GM19397 (cell line): ENCODE measurements around the gene RTTN.
A peak's percentile ranks its signal among the peaks of the same experiment; 100 is the strongest.
"Not testable (repeated sequence)": the region's sequence is repeated elsewhere in the genome, so short reads cannot be mapped to it uniquely, and the experiment has no call there.

Source experiments
- ATAC-seq: cut with Tn5 transposase; IDR thresholded peaks from one replicate; pipeline ENCODE4 v1.9.1; 2021; ENCODE audit warnings: mild to moderate bottlenecking, moderate library complexity; ENCODE audit not compliant: unreplicated experiment

Gene RTTN

DNA sequence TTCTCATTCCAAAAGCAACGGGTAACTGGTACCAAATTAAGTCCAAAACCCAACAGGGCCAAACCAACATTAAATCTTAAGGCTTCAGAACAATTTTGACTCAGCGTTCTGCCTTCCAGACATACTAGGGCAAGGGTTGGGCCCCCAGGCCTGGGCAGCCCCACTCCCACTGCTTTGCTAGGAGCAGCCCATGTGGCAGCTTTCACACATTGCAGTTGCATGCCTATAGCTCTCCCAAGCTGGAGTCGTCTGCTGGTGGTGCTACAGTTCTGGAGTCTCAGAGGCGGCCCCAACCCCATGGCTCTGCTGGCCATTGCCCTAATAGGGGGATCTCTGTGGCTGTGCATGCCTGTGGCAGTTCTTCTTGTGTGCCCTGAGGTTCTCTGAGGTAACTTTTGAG is 220.2 kb downstream of the RTTN start:
- no peak for ATAC-seq

DNA sequence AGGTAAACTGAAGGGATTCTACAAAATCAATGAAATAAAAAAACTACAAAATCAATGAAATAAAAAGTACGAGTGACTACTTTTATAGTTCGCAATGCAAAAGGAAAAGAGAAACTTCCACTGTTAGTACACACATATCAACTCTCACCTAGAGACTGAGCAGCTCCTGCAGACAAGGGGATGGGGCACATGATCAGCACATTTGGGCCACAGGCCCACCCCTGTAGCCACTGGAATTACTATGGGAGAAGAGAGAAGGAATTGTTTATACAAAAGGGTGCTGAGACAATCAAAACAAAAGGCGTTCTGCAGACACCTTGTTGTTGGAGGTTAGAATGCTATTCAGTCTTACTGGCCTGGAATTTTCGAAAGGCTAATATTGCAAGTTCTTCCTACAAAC is 223.1 kb downstream of the RTTN start:
- ATAC-seq: no peak

DNA sequence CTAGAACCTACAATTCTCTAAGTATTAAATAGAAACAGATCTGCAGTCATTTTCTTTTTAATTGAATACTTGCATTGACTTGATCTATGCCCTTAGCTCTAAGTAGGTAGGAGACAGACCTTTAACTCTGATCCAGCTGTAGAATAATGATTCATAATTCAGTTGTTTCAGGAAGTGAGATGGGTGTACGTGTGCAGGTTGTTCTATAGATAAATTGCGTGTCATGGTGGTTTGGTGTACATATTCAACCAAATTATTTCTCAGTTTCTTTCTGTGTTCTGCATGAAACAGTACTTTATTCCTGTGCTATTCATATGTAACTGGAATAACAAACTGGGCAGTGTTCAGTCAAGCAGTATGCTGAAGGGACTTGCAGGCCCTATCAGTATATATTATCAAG is 223.5 kb downstream of the RTTN start:
- no peak for ATAC-seq

DNA sequence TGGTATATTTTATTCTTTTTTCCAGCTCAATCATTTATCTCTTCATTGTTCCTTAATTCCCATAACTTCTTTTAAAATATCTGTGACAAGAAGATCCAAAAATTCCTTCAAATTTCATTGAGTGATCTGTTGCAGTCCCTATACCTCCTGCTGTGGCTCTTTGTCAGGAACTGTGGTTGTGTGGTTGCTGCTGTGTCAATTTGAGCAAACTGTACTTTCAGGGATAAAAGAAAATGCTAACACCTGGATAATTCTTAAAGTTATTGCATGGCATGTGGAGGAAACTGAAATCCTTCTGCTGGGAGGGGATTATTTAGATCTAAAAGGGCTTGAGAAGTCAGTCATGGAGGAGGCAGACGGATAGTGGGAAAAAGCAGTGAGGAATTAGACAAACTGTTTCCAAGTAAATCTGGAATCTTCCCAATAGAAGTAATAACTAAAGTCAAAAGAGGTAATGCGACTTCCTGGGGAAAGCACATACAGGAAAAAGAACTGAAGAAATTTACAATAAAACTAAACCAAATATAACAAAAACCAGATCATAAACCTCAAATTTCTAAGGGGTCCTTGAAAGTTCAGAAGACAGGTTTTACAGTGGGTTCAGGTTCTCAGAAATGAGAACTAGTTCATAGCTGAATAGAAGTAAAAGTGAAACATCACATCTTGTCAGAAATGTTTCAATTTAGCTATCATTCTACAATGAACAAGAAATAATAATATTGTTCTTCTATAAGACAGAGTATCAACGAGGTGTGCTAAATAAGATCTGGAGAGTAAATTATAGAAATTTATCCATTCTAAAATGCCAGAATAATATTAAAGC is 224.3 kb downstream of the RTTN start:
- no peak for ATAC-seq

DNA sequence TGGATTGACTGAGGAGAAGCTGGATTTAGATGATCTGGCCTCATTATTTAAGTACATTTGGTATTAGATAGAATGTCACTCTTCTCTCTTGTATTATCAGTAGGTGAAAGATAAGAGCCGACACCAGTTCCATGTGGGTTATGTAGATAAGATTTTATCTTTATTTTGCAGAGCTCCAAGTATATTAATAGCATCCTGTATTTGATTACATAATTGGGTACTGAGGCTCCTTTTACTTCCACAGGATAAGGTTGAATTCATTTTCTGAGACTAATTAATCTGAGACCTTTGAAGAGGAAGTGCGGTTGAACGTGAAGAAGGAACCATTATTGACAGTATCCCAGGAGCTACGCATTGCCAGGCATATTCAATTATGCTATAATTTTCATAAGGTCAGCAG is 225.0 kb downstream of the RTTN start:
- ATAC-seq: no peak

DNA sequence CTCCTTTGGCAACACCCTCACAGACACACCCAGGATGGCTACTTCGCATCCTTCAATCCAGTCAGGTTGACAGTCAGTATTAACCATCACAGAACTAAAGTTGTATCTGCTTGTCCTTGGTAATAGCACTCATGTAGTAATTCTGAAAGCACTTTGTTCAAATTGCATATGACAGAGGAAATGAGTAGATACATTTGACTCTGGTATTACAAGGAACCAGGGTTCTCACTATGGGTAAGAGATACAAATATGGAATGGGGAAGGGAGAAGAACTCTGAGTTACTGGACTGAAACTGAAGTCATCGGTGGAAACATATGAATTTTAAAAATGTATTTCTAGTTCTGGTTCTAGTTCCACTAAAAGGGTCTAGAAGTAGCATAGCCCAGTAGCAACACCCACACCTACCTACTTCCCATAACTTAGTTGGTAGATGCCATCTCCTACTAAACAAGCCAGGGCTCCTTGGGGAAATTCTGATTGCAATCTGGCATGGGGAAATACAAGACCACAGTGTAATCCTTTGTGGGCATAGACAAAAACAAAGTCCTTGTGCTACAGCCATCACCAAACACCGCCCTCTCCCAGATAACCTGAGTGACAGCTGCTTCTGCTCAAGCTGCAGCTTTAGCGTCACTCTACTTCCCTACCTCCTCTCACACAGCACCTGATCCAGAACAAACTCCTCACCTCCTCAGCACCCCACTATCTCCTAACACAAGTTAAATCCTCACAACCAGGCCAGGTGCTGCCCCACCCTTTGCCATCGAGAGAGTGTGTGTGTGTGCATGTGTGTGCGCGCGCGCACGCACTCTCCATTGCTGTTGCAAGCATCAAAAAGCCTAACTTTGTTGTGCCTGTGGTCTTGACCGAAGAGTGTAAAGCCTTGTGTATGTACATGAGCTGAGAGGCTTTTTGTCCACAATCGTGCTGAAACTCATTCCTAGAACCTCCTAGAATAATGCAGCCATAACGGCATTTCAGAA is 226.5 kb downstream of the RTTN start:
- ATAC-seq: no peak

DNA sequence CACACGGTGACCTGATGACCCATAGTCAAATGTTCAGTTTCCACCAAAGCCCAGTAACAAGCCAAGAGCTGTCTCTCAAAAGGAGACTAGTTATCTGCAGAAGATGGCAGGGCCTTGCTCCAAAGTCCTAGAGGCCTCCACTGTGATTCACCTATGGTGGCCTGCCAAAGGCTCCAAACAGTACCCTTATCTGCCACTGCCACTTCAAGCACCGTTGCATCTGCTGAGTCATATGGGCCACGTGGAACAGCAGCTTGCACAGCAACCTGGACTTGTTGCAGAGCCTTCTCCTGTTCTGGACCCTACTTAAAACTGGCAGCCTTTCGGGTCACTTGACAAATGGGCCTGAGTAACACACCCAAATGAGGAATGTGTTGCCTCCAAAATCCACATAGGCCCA is 230.2 kb downstream of the RTTN start:
- not testable (repeated sequence) for ATAC-seq

DNA sequence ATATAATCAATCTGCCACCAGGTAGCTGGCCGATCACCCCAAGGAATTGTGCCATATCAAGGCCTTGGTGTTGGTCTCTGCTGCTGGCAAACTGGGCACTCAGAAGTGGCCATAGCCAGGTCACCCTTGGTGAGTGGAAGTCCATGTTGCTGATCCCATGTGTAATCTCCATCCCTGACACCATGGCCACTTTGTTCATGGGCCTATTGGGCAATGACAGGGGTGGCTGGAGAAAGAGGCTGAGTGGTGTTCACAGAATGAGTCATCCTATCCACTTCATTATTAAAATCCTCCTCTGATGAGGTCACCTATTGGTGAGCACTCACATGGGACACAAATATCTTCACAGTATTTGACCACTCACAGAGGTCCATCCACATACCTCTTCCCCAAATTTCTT is 231.1 kb downstream of the RTTN start:
- no peak for ATAC-seq

DNA sequence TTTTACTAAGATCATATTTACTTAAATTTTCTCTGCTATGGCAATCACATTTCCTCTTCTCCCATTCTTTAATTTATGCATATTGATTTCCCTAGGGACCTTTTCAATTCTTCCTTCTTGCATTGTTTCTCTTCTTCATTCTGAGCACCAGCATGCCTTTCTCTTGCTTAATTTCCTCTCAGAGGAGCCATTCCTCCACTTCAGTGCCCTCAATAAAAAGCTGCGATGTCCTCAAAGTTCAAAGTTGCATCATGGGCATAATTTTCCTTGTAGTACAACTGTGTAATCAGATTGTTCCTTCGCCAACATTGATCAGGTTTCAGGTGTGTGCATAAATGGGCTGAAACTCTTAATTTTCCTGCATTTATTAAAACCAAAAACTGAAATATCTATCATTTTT is 236.0 kb downstream of the RTTN start:
- ATAC-seq: no peak

DNA sequence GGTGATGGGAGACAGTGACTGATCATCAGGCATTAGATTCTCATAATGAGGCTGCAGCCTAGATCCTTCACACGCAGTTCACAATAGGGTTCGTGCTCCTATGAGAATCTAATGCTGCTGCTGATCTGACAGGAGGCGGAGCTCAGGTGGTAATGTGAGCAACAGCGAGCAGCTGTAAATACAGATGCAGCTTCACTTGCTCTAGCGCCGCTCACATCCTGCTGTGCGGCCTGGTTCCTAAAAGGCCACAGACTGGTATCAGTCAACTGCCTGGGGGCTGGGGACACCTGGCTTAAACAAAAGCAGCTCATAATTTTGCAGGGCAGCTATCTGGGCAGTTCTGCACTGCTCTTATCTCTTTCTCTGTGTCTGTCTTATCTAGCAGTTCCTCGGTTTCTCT is 237.4 kb downstream of the RTTN start:
- ATAC-seq: no peak

DNA sequence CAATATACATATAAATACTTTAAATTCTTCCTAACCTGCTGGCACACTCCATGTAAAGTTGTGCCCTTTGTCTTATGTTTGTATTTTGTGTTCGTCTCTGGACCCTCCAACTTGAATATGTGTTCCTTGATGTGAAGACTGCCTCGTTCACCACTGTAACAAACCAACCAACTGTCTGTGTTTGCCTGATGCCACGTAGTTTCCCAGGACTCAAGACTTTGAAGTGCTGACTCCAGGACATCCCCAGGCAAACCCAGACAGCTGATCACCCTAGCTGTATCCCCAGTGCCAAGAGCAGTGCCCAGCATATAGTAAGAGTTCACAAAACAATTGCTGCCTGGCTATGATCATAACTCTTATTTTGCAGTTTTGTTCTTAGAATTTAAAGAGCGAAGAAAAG is 242.3 kb downstream of the RTTN start:
- ATAC-seq: no peak

DNA sequence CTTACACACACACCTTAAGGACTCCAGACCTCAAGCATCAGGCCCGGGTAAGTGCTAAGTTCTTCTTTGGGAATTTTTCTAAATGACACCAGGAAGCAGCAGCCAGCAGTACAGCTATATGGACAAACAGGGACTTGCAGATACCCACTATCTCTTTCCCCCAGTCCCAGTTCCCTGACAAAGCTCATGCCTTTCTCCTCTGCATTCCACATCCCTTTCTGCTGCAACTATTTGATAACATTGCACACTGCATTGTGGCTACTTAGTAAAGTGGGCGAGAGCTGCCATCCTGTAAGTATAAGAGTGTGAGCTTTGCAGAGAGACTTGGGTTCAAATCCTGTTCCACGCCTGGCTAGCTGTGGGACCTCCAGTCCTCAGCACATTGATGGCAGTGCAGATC is 243.8 kb downstream of the RTTN start:
- no peak for ATAC-seq

DNA sequence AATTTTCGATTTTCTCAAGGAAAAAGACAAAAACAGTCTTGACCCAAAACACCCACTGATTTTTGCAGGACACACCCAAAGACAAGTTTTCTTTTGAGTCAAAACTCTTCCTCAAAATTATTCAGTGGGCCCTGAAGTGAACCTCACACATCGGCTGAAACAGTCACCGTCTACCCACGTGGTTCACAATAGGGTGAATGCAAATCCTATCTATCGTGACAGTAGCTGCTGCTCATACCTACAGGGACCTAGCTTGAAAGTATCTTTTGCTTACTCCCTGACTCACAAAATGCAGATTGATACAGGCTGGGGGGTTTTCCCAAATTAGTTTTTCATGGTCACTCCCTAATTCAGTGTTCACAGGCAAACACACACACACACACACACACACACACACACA is 247.1 kb downstream of the RTTN start:
- peak; percentile 47 for ATAC-seq

DNA sequence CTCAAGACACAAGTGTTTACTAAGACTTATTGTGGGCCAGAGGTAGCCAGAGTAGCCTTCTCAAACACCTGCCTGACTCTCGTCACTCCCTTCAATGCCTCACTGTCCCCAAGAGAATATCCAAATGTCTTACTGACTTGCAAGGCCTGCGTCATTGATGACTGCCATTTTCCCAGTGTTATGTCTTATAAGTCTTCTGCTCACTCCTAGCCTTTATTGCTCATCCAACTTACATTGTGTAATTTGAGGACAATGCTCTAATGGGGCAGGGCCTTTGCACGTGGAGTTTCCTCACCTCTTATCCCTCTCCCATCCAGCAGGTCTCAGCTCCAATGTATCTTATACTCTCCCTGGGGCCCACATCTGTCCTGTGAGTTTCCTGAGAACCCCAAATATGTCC is 247.7 kb downstream of the RTTN start:
- no peak for ATAC-seq

DNA sequence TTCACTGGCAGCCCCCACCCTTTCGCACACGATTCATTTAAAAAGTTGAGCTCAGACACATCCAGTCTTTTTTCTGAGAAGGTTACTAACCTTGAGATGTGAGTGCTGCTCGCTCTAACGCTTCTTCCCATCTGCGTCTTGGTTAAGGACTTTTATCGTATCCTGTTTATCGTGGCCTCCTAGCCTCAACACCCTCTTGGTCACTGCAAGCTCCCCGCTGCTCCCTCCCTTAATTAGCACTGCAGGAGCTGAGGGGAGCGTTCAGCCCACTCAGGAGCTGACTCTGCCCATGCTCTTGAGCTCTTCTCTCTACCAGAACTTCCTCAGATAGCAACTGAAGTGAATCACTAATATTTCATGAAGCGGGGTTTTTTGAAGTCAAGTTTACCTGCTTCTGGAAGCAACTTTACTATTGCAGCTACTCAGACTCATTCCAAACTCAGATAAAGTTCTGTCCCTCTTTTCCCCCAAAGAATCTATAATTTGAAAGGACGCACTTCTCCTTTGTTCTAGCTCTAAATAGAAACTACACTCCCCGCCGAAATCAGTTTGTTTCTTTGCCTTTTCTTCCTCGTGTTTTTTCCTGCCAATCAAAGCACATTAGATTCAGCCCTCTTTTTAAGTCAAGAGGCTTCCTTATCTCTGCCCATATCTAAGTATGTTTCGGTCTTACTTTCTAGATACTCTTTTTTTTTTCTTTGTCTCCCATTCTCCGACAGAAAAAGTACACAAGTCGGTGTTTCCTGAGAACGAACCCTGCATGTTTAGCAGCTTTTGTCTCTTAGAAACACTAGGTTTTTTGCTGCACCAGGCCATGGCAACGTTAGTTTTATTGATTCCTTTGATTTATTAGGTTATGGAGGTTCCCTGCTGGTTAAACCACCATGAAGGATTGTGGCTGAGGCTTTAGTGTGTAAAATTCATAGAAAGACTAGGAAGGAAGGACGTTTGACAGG is 248.5 kb downstream of the RTTN start:
- ATAC-seq: peak; percentile 23

DNA sequence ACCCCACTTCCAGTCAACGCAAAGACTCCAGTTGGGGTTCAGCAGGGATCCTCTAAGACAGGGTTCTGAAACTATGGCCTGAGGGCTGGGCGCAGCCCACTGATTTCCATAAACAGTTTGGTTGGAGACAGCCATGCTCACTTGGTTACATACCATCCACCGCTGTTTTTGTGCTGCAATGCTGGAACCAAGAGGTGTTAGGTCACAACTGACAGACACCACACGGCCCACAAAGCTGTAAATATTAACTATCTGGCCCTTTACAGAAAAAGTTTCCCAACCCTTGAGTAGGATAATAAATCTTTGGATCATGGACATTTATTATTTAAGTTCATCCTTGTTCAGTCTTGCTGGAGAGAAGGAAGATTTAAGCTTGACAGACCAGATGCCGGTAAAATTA is 249.4 kb downstream of the RTTN start:
- no peak for ATAC-seq

DNA sequence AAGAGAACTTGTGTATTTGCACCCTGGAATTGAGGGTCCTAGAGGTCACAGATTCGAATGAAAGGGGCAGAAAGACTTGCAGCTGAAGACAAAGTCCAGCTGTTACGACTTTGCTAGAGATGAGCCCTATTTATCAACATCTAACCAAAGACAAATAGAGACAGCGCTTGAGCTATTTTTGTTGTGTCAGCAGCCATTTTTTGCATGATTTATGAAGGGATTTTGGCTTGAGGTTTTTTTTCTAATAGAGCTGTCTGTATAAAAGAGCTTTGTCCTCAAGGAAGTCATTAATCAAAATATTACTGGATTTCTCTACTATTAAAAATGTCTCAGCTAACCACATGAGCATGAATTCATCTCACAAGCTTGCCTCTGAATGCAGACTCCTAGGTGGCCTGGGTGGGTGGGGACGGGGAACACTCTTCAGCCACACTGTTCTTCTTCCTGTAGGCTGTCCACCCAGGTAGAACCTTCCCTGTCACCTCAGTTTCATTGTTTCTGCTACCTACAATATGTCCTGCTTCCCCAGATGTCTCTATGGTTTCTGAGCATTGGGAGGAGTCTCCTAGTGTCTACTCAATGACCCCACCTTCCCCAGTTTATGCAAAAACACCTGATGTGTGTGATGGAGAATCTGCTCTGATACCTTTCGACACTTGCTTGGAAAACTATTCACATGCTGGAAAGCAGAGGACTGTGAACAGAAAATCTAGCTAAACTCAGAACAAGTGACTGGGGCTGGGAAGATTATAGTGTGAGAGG is 250.6 kb downstream of the RTTN start:
- no peak for ATAC-seq

DNA sequence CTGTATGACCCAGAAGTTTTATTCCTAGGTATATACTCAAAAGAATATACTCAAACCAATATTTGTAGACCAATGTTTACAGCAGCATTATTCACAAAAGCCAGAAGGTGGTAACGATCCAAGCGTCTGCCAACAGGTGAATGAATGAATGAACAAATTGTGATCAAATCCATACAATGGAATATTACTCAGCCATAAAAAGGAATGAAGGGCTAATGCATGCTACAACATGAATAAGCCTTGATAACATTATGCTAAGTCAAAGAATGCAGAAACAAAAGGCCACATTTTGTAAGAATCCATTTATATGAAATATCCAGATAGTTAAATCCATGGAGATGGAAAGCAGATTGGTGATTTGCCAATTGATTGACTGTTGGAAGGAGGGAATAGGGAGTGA is 252.3 kb downstream of the RTTN start:
- no peak for ATAC-seq
